Neural cell (in vitro differentiated cells): Measurements from ENCODE around the gene SF1. TPM values are rescaled to one million over a fixed set of nuclear protein-coding genes. Genes with fewer than 3 reads are reported as not detected.

Experiments
- H2AFZ ChIP-seq: fragments of 200-600, 300-800 bp; sonication (generic), shearing (Covaris generic); 2 replicates; pipeline ENCODE4 v1.6.0; 2014; ENCODE audit warnings: low read depth, mild to moderate bottlenecking, antibody characterized with exemption, low read length, moderate library complexity
- H3F3A ChIP-seq: fragments of 200-600 bp; shearing (Covaris generic); 2 replicates; pipeline ENCODE4 v1.6.1; 2016; ENCODE audit warnings: mild to moderate bottlenecking, moderate library complexity, mixed read lengths, antibody characterized with exemption, low read length; ENCODE audit not compliant: insufficient read depth, poor library complexity, severe bottlenecking
- H3K27ac ChIP-seq: fragments of 200-600, 300-800 bp; sonication (generic), shearing (Covaris generic); 2 replicates; pipeline ENCODE4 v1.5.1; 2014; ENCODE audit warnings: mild to moderate bottlenecking, low read length, moderate library complexity
- H3K27me3 ChIP-seq: fragments of 300-800, 200-600 bp; sonication (generic), shearing (Covaris generic); 2 replicates; pipeline ENCODE4 v1.6.0; 2014; ENCODE audit warnings: mild to moderate bottlenecking, low read depth, low read length, moderate library complexity; ENCODE audit not compliant: insufficient read depth
- H3K36me3 ChIP-seq: fragments of 300-800, 200-600 bp; sonication (generic), shearing (Covaris generic); 2 replicates; pipeline ENCODE4 v1.5.1; 2014; ENCODE audit warnings: mild to moderate bottlenecking, antibody characterized with exemption, low read length, moderate library complexity; ENCODE audit not compliant: insufficient read depth
- H3K4me2 ChIP-seq: fragments of 300-800, 200-600 bp; sonication (generic), shearing (Covaris generic); 2 replicates; pipeline ENCODE4 v1.6.0; 2014; ENCODE audit warnings: mild to moderate bottlenecking, low read length
- H3K4me3 ChIP-seq: fragments of 300-800, 200-600 bp; sonication (generic), shearing (Covaris generic); 2 replicates; pipeline ENCODE4 v1.5.1; 2014; ENCODE audit warnings: mild to moderate bottlenecking, low read length, moderate library complexity
- H3K79me2 ChIP-seq: fragments of 200-600 bp; shearing (Covaris generic); replicated peaks from 2 replicates; pipeline ENCODE4 v1.6.0; 2014; ENCODE audit warnings: mild to moderate bottlenecking, low read length, moderate library complexity; ENCODE audit not compliant: insufficient read depth
- H3K9ac ChIP-seq: fragments of 300-800, 200-600 bp; sonication (generic), shearing (Covaris generic); 2 replicates; pipeline ENCODE4 v1.6.1; 2016; ENCODE audit warnings: mild to moderate bottlenecking, low read length, mixed read lengths
- H3K9me2 ChIP-seq: fragments of 200-600 bp; shearing (Covaris generic); 2 replicates; pipeline ENCODE4 v1.6.1; 2016; ENCODE audit warnings: mild to moderate bottlenecking, low read length, mixed read lengths; ENCODE audit not compliant: insufficient read depth
- H3K9me3 ChIP-seq: fragments of 200-600, 300-800 bp; sonication (generic), shearing (Covaris generic); 2 replicates; pipeline ENCODE4 v1.6.1; 2016; ENCODE audit warnings: mild to moderate bottlenecking, mixed run types, low read length, moderate library complexity, mixed read lengths
- H4K20me1 ChIP-seq: fragments of 200-600 bp; shearing (Covaris generic); 2 replicates; pipeline ENCODE4 v1.6.1; 2016; ENCODE audit warnings: mild to moderate bottlenecking, mixed run types; ENCODE audit not compliant: insufficient read depth
- CTCF ChIP-seq: fragments of 450-650 bp; IDR thresholded peaks from 2 replicates; pipeline ENCODE4 v1.5.1; 2014; ENCODE audit warnings: antibody characterized with exemption, mild to moderate bottlenecking, moderate library complexity; ENCODE audit not compliant: poor library complexity, severe bottlenecking
- EP300 ChIP-seq: fragments of 450-650 bp; conservative IDR thresholded peaks from 2 replicates; pipeline ENCODE4 v1.6.1; 2014; ENCODE audit warnings: antibody characterized with exemption, mild to moderate bottlenecking, moderate library complexity; ENCODE audit not compliant: poor library complexity, severe bottlenecking
- EZH2 ChIP-seq: fragments of 200-600, 300-800 bp; shearing (Covaris generic), sonication (generic); IDR thresholded peaks from 2 replicates; pipeline ENCODE4 v1.6.1; 2014; ENCODE audit warnings: antibody characterized with exemption, low read length, borderline replicate concordance, mild to moderate bottlenecking; ENCODE audit not compliant: insufficient read depth, poor library complexity, severe bottlenecking
- MXI1 ChIP-seq: fragments of 450-650 bp; conservative IDR thresholded peaks from 2 replicates; pipeline ENCODE4 v1.6.1; 2014; ENCODE audit warnings: antibody characterized with exemption, mild to moderate bottlenecking; ENCODE audit not compliant: poor library complexity, severe bottlenecking
- POLR2AphosphoS5 ChIP-seq: IDR thresholded peaks from 2 replicates; pipeline ENCODE4 v1.6.1; 2012
- RAD21 ChIP-seq: fragments of 450-650 bp; conservative IDR thresholded peaks from 2 replicates; pipeline ENCODE4 v1.6.1; 2014; ENCODE audit warnings: antibody characterized with exemption, mild to moderate bottlenecking, moderate library complexity
- REST ChIP-seq: IDR thresholded peaks from 2 replicates; pipeline ENCODE4 v1.6.1; 2012; ENCODE audit warnings: borderline replicate concordance
- SMC3 ChIP-seq: fragments of 450-650 bp; conservative IDR thresholded peaks from 2 replicates; pipeline ENCODE4 v1.6.1; 2014; ENCODE audit warnings: antibody characterized with exemption, mild to moderate bottlenecking, moderate library complexity; ENCODE audit not compliant: poor library complexity
- TAF1 ChIP-seq: IDR thresholded peaks from 2 replicates; pipeline ENCODE4 v1.6.1; 2012; ENCODE audit warnings: low read depth
- polyA plus RNA-seq: library from polyadenylated mRNA; depleted of rRNA; stranded (reverse); fragments of >200 nt; gene quantifications from 2 replicates; pipeline ENCODE4 v1.2.3, GENCODE V29; 2014

Gene SF1
- polyA plus RNA-seq, 1 donor from 2014 or later: 53.2 TPM

- TF ChIP-seq EP300: no peak
- TF ChIP-seq SMC3: no peak
- TF ChIP-seq TAF1: no peak
- no peak for TF ChIP-seq CTCF
- no peak for TF ChIP-seq RAD21
- TF ChIP-seq MXI1: no peak
- no peak for TF ChIP-seq EZH2
- TF ChIP-seq REST: no peak
- TF ChIP-seq POLR2AphosphoS5: no peak
- H3K4me3 ChIP-seq: no peak overlapping the region
- no peaks in the 10 kb centered on the region for H3K27me3 ChIP-seq
- H3F3A ChIP-seq: no peaks in the 10 kb centered on the region
- H3K4me2 ChIP-seq: no peak overlapping the region
- peaks cover 6% of the 10 kb centered on the region for H3K79me2 ChIP-seq
- no peaks in the 10 kb centered on the region for H3K36me3 ChIP-seq
- H3K9ac ChIP-seq: no peak overlapping the region
- no peak overlapping the region for H3K27ac ChIP-seq
- H2AFZ ChIP-seq: no peak overlapping the region
- H4K20me1 ChIP-seq: no peaks in the 10 kb centered on the region
- H3K9me2 ChIP-seq: no peaks in the 10 kb centered on the region
- no peaks in the 10 kb centered on the region for H3K9me3 ChIP-seq
Measured at GRCh38 chr11:64726867-64727530, 51.3 kb downstream of the SF1 start.

- Histone ChIP-seq H3K27ac (peak overlapping the region; percentile 43), H2AFZ (no peak overlapping the region)
Measured at GRCh38 chr11:64726211-64726641, 52.1 kb downstream of the SF1 start.

More at GRCh38 chr11:64726211-64726641, 52.1 kb downstream of the SF1 start:
- Histone ChIP-seq H3K9me2 (no peaks in the 10 kb centered on the region), H3F3A (no peaks in the 10 kb centered on the region), H3K36me3 (no peaks in the 10 kb centered on the region), H3K79me2 (peaks cover 14% of the 10 kb centered on the region), H3K4me3 (peak overlapping the region; percentile 49), H3K27me3 (no peaks in the 10 kb centered on the region), H3K9ac (peak overlapping the region; percentile 43), H4K20me1 (no peaks in the 10 kb centered on the region), H3K9me3 (no peaks in the 10 kb centered on the region), H3K4me2 (no peak overlapping the region)
- TF ChIP-seq POLR2AphosphoS5 (no peak), MXI1 (no peak), EP300 (no peak), CTCF (no peak), EZH2 (no peak), TAF1 (no peak), SMC3 (no peak), REST (no peak), RAD21 (no peak)
